HL-60 (cell line): ENCODE measurements around the gene SARNP.

Source experiments
- POLR2AphosphoS5 ChIP-seq: IDR thresholded peaks from 2 replicates; pipeline ENCODE4 v1.6.1; 2012; ENCODE audit warnings: low read depth
- TF ChIP-seq, protein P1 (sequence below): IDR thresholded peaks from 2 replicates; pipeline ENCODE4 v1.6.1; 2012; ENCODE audit warnings: low read depth; ENCODE audit not compliant: insufficient replicate concordance
- TF ChIP-seq, protein P2 (sequence below): IDR thresholded peaks from one replicate; pipeline ENCODE4 v1.5.1; 2011; ENCODE audit warnings: low read length, control low read depth, inconsistent platforms; ENCODE audit not compliant: insufficient read depth

DNA sequence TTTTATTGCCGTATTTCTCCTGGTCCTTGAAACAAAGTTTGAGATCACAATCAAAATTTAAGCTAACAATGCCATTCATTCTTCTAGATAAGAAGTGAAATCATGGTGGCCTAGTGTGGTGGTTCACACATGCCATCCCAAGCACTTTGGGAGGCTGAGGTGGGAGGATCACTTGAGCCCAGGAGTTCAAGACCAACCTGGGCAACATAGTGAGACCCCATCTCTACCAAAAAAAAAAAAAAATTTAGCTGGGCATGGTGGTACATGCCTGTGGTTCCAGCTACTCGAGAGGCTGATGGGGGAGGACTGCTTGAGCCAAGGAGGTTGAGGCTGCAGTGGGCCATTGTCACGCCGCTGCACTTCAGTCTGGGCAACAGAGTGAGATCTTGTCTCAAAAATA lies 50.4 kb downstream of the SARNP start:
- no peak for TF ChIP-seq POLR2AphosphoS5
- TF ChIP-seq, protein P1, sequence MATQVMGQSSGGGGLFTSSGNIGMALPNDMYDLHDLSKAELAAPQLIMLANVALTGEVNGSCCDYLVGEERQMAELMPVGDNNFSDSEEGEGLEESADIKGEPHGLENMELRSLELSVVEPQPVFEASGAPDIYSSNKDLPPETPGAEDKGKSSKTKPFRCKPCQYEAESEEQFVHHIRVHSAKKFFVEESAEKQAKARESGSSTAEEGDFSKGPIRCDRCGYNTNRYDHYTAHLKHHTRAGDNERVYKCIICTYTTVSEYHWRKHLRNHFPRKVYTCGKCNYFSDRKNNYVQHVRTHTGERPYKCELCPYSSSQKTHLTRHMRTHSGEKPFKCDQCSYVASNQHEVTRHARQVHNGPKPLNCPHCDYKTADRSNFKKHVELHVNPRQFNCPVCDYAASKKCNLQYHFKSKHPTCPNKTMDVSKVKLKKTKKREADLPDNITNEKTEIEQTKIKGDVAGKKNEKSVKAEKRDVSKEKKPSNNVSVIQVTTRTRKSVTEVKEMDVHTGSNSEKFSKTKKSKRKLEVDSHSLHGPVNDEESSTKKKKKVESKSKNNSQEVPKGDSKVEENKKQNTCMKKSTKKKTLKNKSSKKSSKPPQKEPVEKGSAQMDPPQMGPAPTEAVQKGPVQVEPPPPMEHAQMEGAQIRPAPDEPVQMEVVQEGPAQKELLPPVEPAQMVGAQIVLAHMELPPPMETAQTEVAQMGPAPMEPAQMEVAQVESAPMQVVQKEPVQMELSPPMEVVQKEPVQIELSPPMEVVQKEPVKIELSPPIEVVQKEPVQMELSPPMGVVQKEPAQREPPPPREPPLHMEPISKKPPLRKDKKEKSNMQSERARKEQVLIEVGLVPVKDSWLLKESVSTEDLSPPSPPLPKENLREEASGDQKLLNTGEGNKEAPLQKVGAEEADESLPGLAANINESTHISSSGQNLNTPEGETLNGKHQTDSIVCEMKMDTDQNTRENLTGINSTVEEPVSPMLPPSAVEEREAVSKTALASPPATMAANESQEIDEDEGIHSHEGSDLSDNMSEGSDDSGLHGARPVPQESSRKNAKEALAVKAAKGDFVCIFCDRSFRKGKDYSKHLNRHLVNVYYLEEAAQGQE, result no peak
- TF ChIP-seq, protein P2, sequence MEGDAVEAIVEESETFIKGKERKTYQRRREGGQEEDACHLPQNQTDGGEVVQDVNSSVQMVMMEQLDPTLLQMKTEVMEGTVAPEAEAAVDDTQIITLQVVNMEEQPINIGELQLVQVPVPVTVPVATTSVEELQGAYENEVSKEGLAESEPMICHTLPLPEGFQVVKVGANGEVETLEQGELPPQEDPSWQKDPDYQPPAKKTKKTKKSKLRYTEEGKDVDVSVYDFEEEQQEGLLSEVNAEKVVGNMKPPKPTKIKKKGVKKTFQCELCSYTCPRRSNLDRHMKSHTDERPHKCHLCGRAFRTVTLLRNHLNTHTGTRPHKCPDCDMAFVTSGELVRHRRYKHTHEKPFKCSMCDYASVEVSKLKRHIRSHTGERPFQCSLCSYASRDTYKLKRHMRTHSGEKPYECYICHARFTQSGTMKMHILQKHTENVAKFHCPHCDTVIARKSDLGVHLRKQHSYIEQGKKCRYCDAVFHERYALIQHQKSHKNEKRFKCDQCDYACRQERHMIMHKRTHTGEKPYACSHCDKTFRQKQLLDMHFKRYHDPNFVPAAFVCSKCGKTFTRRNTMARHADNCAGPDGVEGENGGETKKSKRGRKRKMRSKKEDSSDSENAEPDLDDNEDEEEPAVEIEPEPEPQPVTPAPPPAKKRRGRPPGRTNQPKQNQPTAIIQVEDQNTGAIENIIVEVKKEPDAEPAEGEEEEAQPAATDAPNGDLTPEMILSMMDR, result no peak
